NCI-H748 treated with DMSO at 0.1 percent for 48 hours (cell line): Measurements from ENCODE around the gene TOR1AIP1.
A peak's percentile ranks its signal among the peaks of the same experiment; 100 is the strongest.
"Not testable (repeated sequence)": the region's sequence is repeated elsewhere in the genome, so short reads cannot be mapped to it uniquely, and the experiment has no call there.

Experiments
- DNase-seq: peaks from one replicate; lab custom pipeline; 2025; lab: John Stamatoyannopoulos, UW

TOR1AIP1 gene

GRCh38 chr1:179882253-179883039, at the start of gene TOR1AIP1:
Gene TOR1AIP1 (plus strand): TSS chr1:179882285. CDS start chr1:179882503, 218 bp downstream.
- peak; percentile 76 for DNase-seq

GRCh38 chr1:179836686-179837445, 45.2 kb upstream of the TOR1AIP1 start:
- not testable (repeated sequence) for DNase-seq

- no peak for DNase-seq
Observed at GRCh38 chr1:179840107-179840506, 42.0 kb upstream of the TOR1AIP1 start.

GRCh38 chr1:179848233-179848632, 33.9 kb upstream of the TOR1AIP1 start:
- DNase-seq: no peak

GRCh38 chr1:179853102-179853501, 29.0 kb upstream of the TOR1AIP1 start:
- no peak for DNase-seq

- not testable (repeated sequence) for DNase-seq
Observed at GRCh38 chr1:179855831-179856230, 26.3 kb upstream of the TOR1AIP1 start.

GRCh38 chr1:179856296-179856695, 25.8 kb upstream of the TOR1AIP1 start:
- DNase-seq: no peak

GRCh38 chr1:179857009-179857408, 25.1 kb upstream of the TOR1AIP1 start:
- DNase-seq: no peak

- DNase-seq: no peak
Observed at GRCh38 chr1:179860652-179861051, 21.4 kb upstream of the TOR1AIP1 start.

- no peak for DNase-seq
Observed at GRCh38 chr1:179865377-179865776, 16.7 kb upstream of the TOR1AIP1 start.

GRCh38 chr1:179866616-179867015, 15.5 kb upstream of the TOR1AIP1 start:
- no peak for DNase-seq

- peak; percentile 4 for DNase-seq
Observed at GRCh38 chr1:179867493-179868330, 14.4 kb upstream of the TOR1AIP1 start.

- DNase-seq: no peak
Observed at GRCh38 chr1:179870870-179871269, 11.2 kb upstream of the TOR1AIP1 start.

GRCh38 chr1:179871940-179872339, 10.1 kb upstream of the TOR1AIP1 start:
- no peak for DNase-seq

GRCh38 chr1:179872558-179872957, 9.5 kb upstream of the TOR1AIP1 start:
- no peak for DNase-seq

- DNase-seq: no peak
Observed at GRCh38 chr1:179873438-179873851, 8.6 kb upstream of the TOR1AIP1 start.

- no peak for DNase-seq
Observed at GRCh38 chr1:179875596-179876299, 6.3 kb upstream of the TOR1AIP1 start.

- DNase-seq: no peak
Observed at GRCh38 chr1:179876300-179876715, 5.8 kb upstream of the TOR1AIP1 start.

GRCh38 chr1:179877586-179878265, 4.4 kb upstream of the TOR1AIP1 start, which contains the start of gene TOR1AIP2:
Gene TOR1AIP2 (minus strand): TSS chr1:179877803. CDS start chr1:179852665, 25,138 bp downstream.
- peak; percentile 43 for DNase-seq

- DNase-seq: no peak
Observed at GRCh38 chr1:179879797-179880196, 2.3 kb upstream of the TOR1AIP1 start.
